ENCODE results near the gene TMEM176B. TPM values are rescaled to one million over a fixed set of nuclear protein-coding genes. Genes with fewer than 3 reads are reported as not detected.

Gene TMEM176B
- 1 to 10 TPM; 3.9 to 6.6 TPM for total RNA-seq
- polyA plus RNA-seq (ENCODE audit: insufficient read depth, low read depth, low replicate concordance): 69.3 TPM
- long read RNA-seq, donor 1, transcript TMEM176B-201 (7 exons, 1,129 nt): major isoform, 43 of 213 reads
- long read RNA-seq, donor 1, transcript TMEM176B-202 (6 exons, 1,206 nt): minor isoform, 17 of 213 reads
- long read RNA-seq, donor 1, partial matches to known transcripts: 124 of 213 reads
- long read RNA-seq, donor 1, other reads (novel, unspliced or antisense): 26 of 213 reads
- long read RNA-seq, donor 2, transcript TMEM176B-201 (7 exons, 1,129 nt): major isoform, 14 of 67 reads
- long read RNA-seq, donor 2, partial matches to known transcripts: 51 of 67 reads
- long read RNA-seq, donor 2, other reads (novel, unspliced or antisense): 0 of 67 reads

DNA sequence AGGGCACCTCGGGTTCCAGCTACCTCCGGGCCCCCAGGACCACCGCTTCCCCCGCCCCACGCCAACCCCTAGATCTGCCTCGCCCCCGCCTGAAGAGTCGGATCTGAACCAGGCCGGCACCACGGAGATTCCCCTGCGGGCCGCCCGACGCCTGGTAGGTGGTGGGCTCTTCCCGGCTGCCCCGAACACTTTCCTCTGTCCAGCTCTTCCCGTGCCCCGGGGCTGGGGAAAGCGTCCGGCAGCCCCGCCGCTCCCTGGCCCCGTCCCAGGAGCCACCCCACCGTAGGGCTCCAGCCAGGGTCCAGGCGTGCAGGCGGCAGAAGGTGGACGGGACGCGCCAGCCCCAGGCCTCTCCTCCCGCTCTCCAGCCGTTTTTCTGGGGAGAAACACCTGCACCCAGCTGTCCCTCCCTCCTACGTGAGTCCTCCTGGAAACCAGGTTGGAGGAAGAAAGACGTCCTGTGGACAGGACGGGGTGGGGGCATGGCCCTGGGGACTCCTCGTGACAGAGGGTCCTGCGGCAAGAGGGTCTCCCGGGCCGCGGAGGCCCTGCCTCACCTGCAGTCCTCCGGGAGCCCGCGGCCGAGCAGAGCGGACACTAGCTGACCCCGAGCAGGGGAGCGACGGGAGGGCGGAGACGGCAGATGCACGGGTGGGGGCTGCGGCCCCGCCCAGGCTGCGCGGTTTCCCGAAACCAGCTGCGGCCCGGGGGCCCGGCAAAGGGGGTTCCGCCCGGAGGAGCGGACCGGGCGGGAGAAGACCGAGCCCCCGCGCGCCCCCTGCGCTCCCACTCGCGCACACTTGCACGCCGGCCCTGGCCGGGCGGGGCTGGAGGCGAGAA, at the start of gene TMEM176B:
Gene TMEM176B, minus strand, starts transcription at position 624 of the 840 bp plus-strand sequence. CDS start 3,795 bp downstream, outside the sequence.
- H3K4me3 ChIP-seq: peak within 1 kb of the TSS; percentile 47 to 54
- no peaks in the 10 kb centered on the region for H3K27me3 ChIP-seq
- intact Hi-C loops (cut with DNase I; ENCODE audit: low total_unique reads): no loop called here
- no peaks in the 10 kb centered on the region for H3K36me3 ChIP-seq (ENCODE audit: low read depth, missing control alignments)
- DNase-seq: no peak
- H3K27ac ChIP-seq: no peak within 1 kb of the TSS
- H3K9me3 ChIP-seq: no peaks in the 10 kb centered on the region
- peaks cover 8% of the 10 kb centered on the region for H3K4me1 ChIP-seq
- 1 to 3% methylated on average over 38 to 63 of the region's 75 CpGs for WGBS, 2 donors
- TF ChIP-seq, protein P1, sequence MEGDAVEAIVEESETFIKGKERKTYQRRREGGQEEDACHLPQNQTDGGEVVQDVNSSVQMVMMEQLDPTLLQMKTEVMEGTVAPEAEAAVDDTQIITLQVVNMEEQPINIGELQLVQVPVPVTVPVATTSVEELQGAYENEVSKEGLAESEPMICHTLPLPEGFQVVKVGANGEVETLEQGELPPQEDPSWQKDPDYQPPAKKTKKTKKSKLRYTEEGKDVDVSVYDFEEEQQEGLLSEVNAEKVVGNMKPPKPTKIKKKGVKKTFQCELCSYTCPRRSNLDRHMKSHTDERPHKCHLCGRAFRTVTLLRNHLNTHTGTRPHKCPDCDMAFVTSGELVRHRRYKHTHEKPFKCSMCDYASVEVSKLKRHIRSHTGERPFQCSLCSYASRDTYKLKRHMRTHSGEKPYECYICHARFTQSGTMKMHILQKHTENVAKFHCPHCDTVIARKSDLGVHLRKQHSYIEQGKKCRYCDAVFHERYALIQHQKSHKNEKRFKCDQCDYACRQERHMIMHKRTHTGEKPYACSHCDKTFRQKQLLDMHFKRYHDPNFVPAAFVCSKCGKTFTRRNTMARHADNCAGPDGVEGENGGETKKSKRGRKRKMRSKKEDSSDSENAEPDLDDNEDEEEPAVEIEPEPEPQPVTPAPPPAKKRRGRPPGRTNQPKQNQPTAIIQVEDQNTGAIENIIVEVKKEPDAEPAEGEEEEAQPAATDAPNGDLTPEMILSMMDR (IDR thresholded peaks at IDR 0.05): no peak
- no peak for TF ChIP-seq POLR2A (IDR thresholded peaks at IDR 0.05)

DNA sequence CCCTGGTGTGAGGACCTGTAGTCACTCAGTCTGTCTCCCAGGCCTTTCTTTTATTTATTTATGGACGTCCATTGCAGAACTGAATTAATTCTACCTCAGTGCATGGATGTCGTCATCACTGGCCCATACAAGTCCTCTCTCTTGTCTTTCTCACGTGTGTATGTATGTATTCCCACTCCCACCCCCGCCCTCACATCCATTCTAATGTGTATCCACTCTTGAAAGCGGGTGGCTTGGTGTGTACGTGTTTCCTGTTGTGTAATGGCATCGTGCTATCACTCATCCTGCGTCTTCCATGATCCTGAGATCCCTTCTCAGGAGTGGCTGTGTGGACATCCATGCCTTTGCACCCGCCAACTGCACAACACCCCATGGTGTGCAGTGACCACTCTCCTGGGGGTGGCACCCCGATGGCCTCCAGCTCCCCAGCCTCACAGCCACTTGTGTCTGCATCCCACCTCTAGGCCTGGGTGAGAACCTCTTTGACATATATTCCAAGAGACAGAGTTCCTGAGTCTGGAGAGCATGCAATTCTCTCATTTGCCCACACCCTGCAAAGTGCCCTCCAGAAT, 49.1 kb upstream of the TMEM176B start:
- Histone ChIP-seq H3K27me3 (no peaks in the 10 kb centered on the region), H3K4me3 (no peak overlapping the region), H3K4me1 (no peaks in the 10 kb centered on the region), H3K27ac (no peak overlapping the region), H3K36me3 (ENCODE audit: low read depth, missing control alignments) (no peaks in the 10 kb centered on the region), H3K9me3 (no peaks in the 10 kb centered on the region)
- DNase-seq: no peak
- no peak for TF ChIP-seq POLR2A (IDR thresholded peaks at IDR 0.05)
- TF ChIP-seq, protein P1 (IDR thresholded peaks at IDR 0.05): no peak
- intact Hi-C loops (cut with DNase I; ENCODE audit: low total_unique reads): no loop called here
- WGBS, 2 donors: 95 to 96% methylated on average over 10 of the region's 10 CpGs

DNA sequence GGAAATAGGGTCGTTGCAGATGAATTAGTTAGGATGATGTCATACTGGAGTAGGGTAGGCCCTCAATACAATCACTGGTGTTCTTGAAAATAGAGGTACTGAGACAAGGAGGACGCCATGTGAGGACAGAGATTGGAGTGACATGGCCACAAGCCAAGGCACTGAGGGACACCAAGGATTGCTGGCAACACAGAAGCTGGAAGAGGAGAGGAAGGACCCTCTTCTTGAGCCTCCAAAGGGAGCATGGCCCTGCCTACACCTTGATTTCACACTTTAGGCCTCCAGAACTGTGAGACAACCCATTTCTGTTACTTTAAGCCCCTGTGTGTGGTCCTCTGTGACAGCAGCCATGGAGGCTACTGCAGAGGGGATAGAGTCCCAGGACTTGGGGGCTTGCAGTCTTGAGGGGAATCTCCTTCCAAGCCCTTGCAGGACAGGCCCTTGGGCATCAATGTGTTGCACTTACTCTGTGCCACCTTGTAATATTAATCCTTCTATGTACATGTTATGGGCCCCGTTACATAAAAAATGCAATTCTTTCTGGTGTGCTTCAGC, 48.5 kb upstream of the TMEM176B start:
- intact Hi-C loops (cut with DNase I; ENCODE audit: low total_unique reads): no loop called here
- TF ChIP-seq POLR2A (IDR thresholded peaks at IDR 0.05): no peak
- TF ChIP-seq, protein P1 (IDR thresholded peaks at IDR 0.05): no peak
- no peaks in the 10 kb centered on the region for H3K4me1 ChIP-seq
- no peak for DNase-seq
- no peak overlapping the region for H3K4me3 ChIP-seq
- no peaks in the 10 kb centered on the region for H3K9me3 ChIP-seq
- H3K36me3 ChIP-seq (ENCODE audit: low read depth, missing control alignments): no peaks in the 10 kb centered on the region
- no peaks in the 10 kb centered on the region for H3K27me3 ChIP-seq
- WGBS, 2 donors: 94 to 98% methylated on average over 3 of the region's 3 CpGs
- H3K27ac ChIP-seq: no peak overlapping the region

DNA sequence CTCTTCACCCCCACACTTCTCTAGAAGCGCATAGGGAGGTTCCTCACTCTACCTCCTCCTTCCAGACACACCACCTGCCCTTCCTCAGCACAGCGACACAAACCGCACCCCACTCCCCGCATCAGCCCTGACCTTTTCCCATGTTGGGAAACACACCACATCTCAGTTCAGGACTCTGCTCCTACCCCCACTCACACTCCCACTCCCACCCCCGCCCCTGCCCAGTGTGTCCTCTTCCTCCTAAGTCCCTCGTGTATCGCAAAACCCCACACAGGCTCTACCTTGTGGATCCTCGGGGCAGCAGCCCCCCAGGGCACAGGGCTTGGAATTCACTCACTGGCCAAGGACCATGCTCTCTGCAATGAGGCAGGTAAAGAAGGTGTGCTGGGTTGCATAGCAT, 47.9 kb upstream of the TMEM176B start:
- WGBS, 2 donors: 94 to 96% methylated on average over 8 of the region's 8 CpGs
- Histone ChIP-seq H3K4me1 (no peaks in the 10 kb centered on the region), H3K4me3 (no peak overlapping the region), H3K36me3 (ENCODE audit: low read depth, missing control alignments) (no peaks in the 10 kb centered on the region), H3K9me3 (no peaks in the 10 kb centered on the region), H3K27me3 (no peaks in the 10 kb centered on the region), H3K27ac (no peak overlapping the region)
- DNase-seq: no peak
- intact Hi-C loops (cut with DNase I; ENCODE audit: low total_unique reads): no loop called here
- TF ChIP-seq POLR2A (IDR thresholded peaks at IDR 0.05): no peak
- TF ChIP-seq, protein P1 (IDR thresholded peaks at IDR 0.05): no peak

All from testis (tissue), 5 donors.